Sigmoid colon (tissue), 4 donors: ENCODE data around the gene APOF.

Experiments
- CTCF ChIP-seq, 4 experiments: fragments of 450-650 bp in 3 of 4; fragments of 200-600 bp in 1 of 4; IDR thresholded peaks; one replicate each; pipeline ENCODE4 v1.5.1; 2016 to 2019; ENCODE audit warnings: antibody characterized with exemption in 4 of 4, mild to moderate bottlenecking in 3 of 4, moderate library complexity in 2 of 4
- EP300 ChIP-seq, 4 donors: sonication (generic); formaldehyde crosslinking; IDR thresholded peaks; one replicate each; pipeline ENCODE4 v1.6.1; 2017; ENCODE audit warnings: antibody characterized with exemption in 4 of 4
- POLR2A ChIP-seq, 2 donors: fragments of 450-650 bp; IDR thresholded peaks; one replicate each; pipeline ENCODE4 v1.6.1; 2016; ENCODE audit warnings: antibody characterized with exemption in 2 of 2, mild to moderate bottlenecking in 2 of 2, moderate library complexity in 2 of 2
- POLR2AphosphoS5 ChIP-seq, 4 donors: sonication (generic); formaldehyde crosslinking; IDR thresholded peaks; one replicate each; pipeline ENCODE4 v1.6.1; 2017; ENCODE audit warnings: antibody characterized with exemption in 4 of 4

GRCh38 chr12:56389412-56389811 is 26.8 kb upstream of the APOF start:
- TF ChIP-seq POLR2A (IDR thresholded peaks at IDR 0.05) (no peak), POLR2AphosphoS5 (IDR thresholded peaks at IDR 0.05) (no peak), CTCF (IDR thresholded peaks at IDR 0.05) (no peak), EP300 (IDR thresholded peaks at IDR 0.05) (no peak)
